H1 (cell line): ENCODE measurements around the gene SAFB. TPM values are rescaled to one million over a fixed set of nuclear protein-coding genes. Genes with fewer than 3 reads are reported as not detected.

Source experiments
- GABPA ChIP-seq: IDR thresholded peaks from 2 replicates; pipeline ENCODE4 v1.6.1; 2011; ENCODE audit warnings: mild to moderate bottlenecking, low read length, moderate library complexity, borderline replicate concordance; ENCODE audit not compliant: insufficient read depth
- JUND ChIP-seq: IDR thresholded peaks from 2 replicates; pipeline ENCODE4 v1.6.1; 2011; ENCODE audit warnings: mild to moderate bottlenecking, improper control_type of control experiment, low read length
- NRF1 ChIP-seq: IDR thresholded peaks from 2 replicates; pipeline ENCODE4 v1.6.1; 2011; ENCODE audit warnings: mild to moderate bottlenecking, low read depth, low read length, improper control_type of control experiment
- SAP30 ChIP-seq: fragments of 300-600 bp; sonication (generic); IDR thresholded peaks from 2 replicates; pipeline ENCODE4 v1.7.1; 2012; ENCODE audit warnings: low read length, moderate library complexity, mild to moderate bottlenecking, inconsistent platforms; ENCODE audit not compliant: insufficient read depth, insufficient replicate concordance
- TAF7 ChIP-seq: optimal IDR thresholded peaks from 2 replicates; pipeline ENCODE3; 2011; ENCODE audit warnings: low read depth, mild to moderate bottlenecking, inconsistent platforms, low read length, moderate library complexity, borderline replicate concordance
- TCF12 ChIP-seq: IDR thresholded peaks from 2 replicates; pipeline ENCODE4 v1.6.1; 2011; ENCODE audit warnings: low read depth, mild to moderate bottlenecking, low read length
- TEAD4 ChIP-seq: IDR thresholded peaks from 2 replicates; pipeline ENCODE4 v1.6.1; 2012; ENCODE audit warnings: low read depth, low read length, inconsistent platforms, mixed read lengths
- polyA plus RNA-seq, 7 experiments: library from polyadenylated mRNA; depleted of rRNA in 3 of 7; stranded (reverse) in 5 of 7; unstranded in 2 of 7; fragments of >200 nt in 5 of 7; fragments of 200-250 nt in 2 of 7; gene quantifications; 1 replicate in 5 of 7; 2 replicates in 1 of 7; 4 replicates in 1 of 7; pipeline versions ENCODE4 v1.2.1 to v1.2.3, GENCODE V29; 2011 to 2013; ENCODE audit warnings: missing spikeins in 2 of 7, mixed read lengths in 2 of 7
- total RNA-seq: library from RNA; stranded (reverse); fragmentation: NEBNext Ultra II Directional; extraction: Animal tissue kit (Norgen Biotek cat#: 25700); gene quantifications from 2 replicates; pipeline ENCODE4 v1.2.1, GENCODE V29; 2021
- TF ChIP-seq, protein P1 (sequence below): fragments of 300-600 bp; sonication (generic); IDR thresholded peaks from 2 replicates; pipeline ENCODE4 v1.7.1; 2012; ENCODE audit warnings: low read length, moderate library complexity, mild to moderate bottlenecking, inconsistent platforms; ENCODE audit not compliant: insufficient replicate concordance
- TF ChIP-seq, protein P2 (sequence below), 3 experiments: IDR thresholded peaks; 1 replicate in 2 of 3; 2 replicates in 1 of 3; pipeline versions ENCODE4 v1.5.1 to v1.6.1; 2011; ENCODE audit warnings: low read length in 3 of 3, mild to moderate bottlenecking in 3 of 3, inconsistent platforms in 2 of 3, low read depth in 1 of 3, moderate library complexity in 1 of 3; ENCODE audit not compliant: insufficient read depth in 1 of 3; ENCODE audit errors: control extremely low read depth in 1 of 3

Gene SAFB
- total and polyA plus RNA-seq, 2 of the 8 experiments (the other 6 are each of a cell fraction or from before 2014, with no cell fraction given), result 27.0 to 110 TPM

DNA sequence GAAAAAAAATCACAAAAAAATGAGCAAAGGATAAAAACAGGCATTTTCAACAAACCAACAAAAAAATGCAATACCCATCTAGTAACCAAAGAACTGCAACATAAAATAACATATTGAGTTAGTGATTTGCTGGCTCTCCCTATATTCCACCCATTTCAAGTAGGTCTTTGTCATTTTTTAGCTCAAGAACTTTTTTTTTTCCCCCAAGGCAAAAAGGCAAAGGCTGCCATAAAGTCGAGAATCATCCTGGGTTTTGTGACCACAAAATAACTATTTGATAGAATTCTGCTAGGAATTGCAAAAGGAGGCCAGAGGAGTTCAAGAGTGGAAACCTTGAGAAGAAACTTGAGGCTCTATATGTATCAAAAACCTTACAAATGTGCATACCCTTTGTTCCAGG lies 5.8 kb upstream of the SAFB start (continued):
- TF ChIP-seq, protein P1, sequence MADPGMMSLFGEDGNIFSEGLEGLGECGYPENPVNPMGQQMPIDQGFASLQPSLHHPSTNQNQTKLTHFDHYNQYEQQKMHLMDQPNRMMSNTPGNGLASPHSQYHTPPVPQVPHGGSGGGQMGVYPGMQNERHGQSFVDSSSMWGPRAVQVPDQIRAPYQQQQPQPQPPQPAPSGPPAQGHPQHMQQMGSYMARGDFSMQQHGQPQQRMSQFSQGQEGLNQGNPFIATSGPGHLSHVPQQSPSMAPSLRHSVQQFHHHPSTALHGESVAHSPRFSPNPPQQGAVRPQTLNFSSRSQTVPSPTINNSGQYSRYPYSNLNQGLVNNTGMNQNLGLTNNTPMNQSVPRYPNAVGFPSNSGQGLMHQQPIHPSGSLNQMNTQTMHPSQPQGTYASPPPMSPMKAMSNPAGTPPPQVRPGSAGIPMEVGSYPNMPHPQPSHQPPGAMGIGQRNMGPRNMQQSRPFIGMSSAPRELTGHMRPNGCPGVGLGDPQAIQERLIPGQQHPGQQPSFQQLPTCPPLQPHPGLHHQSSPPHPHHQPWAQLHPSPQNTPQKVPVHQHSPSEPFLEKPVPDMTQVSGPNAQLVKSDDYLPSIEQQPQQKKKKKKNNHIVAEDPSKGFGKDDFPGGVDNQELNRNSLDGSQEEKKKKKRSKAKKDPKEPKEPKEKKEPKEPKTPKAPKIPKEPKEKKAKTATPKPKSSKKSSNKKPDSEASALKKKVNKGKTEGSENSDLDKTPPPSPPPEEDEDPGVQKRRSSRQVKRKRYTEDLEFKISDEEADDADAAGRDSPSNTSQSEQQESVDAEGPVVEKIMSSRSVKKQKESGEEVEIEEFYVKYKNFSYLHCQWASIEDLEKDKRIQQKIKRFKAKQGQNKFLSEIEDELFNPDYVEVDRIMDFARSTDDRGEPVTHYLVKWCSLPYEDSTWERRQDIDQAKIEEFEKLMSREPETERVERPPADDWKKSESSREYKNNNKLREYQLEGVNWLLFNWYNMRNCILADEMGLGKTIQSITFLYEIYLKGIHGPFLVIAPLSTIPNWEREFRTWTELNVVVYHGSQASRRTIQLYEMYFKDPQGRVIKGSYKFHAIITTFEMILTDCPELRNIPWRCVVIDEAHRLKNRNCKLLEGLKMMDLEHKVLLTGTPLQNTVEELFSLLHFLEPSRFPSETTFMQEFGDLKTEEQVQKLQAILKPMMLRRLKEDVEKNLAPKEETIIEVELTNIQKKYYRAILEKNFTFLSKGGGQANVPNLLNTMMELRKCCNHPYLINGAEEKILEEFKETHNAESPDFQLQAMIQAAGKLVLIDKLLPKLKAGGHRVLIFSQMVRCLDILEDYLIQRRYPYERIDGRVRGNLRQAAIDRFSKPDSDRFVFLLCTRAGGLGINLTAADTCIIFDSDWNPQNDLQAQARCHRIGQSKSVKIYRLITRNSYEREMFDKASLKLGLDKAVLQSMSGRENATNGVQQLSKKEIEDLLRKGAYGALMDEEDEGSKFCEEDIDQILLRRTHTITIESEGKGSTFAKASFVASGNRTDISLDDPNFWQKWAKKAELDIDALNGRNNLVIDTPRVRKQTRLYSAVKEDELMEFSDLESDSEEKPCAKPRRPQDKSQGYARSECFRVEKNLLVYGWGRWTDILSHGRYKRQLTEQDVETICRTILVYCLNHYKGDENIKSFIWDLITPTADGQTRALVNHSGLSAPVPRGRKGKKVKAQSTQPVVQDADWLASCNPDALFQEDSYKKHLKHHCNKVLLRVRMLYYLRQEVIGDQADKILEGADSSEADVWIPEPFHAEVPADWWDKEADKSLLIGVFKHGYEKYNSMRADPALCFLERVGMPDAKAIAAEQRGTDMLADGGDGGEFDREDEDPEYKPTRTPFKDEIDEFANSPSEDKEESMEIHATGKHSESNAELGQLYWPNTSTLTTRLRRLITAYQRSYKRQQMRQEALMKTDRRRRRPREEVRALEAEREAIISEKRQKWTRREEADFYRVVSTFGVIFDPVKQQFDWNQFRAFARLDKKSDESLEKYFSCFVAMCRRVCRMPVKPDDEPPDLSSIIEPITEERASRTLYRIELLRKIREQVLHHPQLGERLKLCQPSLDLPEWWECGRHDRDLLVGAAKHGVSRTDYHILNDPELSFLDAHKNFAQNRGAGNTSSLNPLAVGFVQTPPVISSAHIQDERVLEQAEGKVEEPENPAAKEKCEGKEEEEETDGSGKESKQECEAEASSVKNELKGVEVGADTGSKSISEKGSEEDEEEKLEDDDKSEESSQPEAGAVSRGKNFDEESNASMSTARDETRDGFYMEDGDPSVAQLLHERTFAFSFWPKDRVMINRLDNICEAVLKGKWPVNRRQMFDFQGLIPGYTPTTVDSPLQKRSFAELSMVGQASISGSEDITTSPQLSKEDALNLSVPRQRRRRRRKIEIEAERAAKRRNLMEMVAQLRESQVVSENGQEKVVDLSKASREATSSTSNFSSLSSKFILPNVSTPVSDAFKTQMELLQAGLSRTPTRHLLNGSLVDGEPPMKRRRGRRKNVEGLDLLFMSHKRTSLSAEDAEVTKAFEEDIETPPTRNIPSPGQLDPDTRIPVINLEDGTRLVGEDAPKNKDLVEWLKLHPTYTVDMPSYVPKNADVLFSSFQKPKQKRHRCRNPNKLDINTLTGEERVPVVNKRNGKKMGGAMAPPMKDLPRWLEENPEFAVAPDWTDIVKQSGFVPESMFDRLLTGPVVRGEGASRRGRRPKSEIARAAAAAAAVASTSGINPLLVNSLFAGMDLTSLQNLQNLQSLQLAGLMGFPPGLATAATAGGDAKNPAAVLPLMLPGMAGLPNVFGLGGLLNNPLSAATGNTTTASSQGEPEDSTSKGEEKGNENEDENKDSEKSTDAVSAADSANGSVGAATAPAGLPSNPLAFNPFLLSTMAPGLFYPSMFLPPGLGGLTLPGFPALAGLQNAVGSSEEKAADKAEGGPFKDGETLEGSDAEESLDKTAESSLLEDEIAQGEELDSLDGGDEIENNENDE, result no peak
- TF ChIP-seq TEAD4, result no peak
- no peak for TF ChIP-seq GABPA
- no peak for TF ChIP-seq TAF7
- TF ChIP-seq NRF1, result no peak
- TF ChIP-seq SAP30, result no peak
- TF ChIP-seq, protein P2, sequence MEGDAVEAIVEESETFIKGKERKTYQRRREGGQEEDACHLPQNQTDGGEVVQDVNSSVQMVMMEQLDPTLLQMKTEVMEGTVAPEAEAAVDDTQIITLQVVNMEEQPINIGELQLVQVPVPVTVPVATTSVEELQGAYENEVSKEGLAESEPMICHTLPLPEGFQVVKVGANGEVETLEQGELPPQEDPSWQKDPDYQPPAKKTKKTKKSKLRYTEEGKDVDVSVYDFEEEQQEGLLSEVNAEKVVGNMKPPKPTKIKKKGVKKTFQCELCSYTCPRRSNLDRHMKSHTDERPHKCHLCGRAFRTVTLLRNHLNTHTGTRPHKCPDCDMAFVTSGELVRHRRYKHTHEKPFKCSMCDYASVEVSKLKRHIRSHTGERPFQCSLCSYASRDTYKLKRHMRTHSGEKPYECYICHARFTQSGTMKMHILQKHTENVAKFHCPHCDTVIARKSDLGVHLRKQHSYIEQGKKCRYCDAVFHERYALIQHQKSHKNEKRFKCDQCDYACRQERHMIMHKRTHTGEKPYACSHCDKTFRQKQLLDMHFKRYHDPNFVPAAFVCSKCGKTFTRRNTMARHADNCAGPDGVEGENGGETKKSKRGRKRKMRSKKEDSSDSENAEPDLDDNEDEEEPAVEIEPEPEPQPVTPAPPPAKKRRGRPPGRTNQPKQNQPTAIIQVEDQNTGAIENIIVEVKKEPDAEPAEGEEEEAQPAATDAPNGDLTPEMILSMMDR (IDR thresholded peaks at IDR 0.05; ENCODE audit: control extremely low read depth in 1 of 3, insufficient read depth in 1 of 3, low read depth in 1 of 3, low read length in 3 of 3), result no peak
- TF ChIP-seq TCF12, result no peak
- no peak for TF ChIP-seq JUND
